ENCODE results near the gene NSRP1. TPM values are rescaled to one million over a fixed set of nuclear protein-coding genes. Genes with fewer than 3 reads are reported as not detected.

Gene NSRP1
- polyA plus RNA-seq, 1 donor (not counting 4 experiments of a cell fraction or from before 2014, with no cell fraction given): 12.7 TPM

DNA sequence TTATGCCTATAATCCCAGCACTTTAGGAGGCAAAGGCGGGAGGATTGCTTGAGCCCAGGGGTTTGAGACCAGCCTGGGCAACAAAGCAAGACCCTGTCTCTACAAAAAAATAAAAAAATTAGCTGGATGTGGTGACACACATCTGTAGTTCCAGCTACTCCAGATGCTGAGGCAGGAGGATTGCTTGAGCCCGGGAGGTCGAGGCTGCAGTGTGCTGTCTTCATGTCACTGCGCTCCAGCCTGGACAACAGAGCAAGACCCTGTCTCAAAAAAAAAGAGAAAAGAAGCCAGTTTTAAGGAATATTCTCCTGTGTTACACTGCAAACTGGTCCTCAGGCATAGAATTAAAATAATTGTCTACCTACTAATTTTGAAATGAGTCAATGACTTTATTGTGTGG, 47.9 kb downstream of the NSRP1 start:
- Histone ChIP-seq H3K27me3 (ENCODE audit: control insufficient read depth, extremely low read depth, insufficient read depth, low read length) (no peaks in the 10 kb centered on the region), H2AFZ (ENCODE audit: control insufficient read depth, low read length) (no peak overlapping the region), H3K9ac (ENCODE audit: control insufficient read depth, extremely low read depth, insufficient read depth, low read length) (no peak overlapping the region), H3K36me3 (ENCODE audit: control insufficient read depth in 2 of 2, extremely low read depth in 1 of 2, insufficient read depth in 2 of 2, low read length in 2 of 2) (peaks cover 0 to 4% of the 10 kb centered on the region in 2 experiments), H3K4me2 (ENCODE audit: control insufficient read depth, extremely low read depth, insufficient read depth, low read depth, low read length) (no peak overlapping the region), H3K9me3 (ENCODE audit: control insufficient read depth, low read depth, low read length) (no peaks in the 10 kb centered on the region), H3K4me1 (ENCODE audit: control insufficient read depth, extremely low read depth, insufficient read depth, low read length) (no peaks in the 10 kb centered on the region), H3K79me2 (ENCODE audit: control insufficient read depth, insufficient read depth, low read length) (peaks cover 30% of the 10 kb centered on the region), H3K9me1 (ENCODE audit: control insufficient read depth, extremely low read depth, insufficient read depth, low read length) (no peaks in the 10 kb centered on the region), H4K20me1 (ENCODE audit: control insufficient read depth, extremely low read depth, insufficient read depth, low read length) (no peaks in the 10 kb centered on the region), H3K4me3 (ENCODE audit: control insufficient read depth in 2 of 3, extremely low read depth in 1 of 3, insufficient read depth in 2 of 3, low read depth in 1 of 3, low read length in 3 of 3) (no peak overlapping the region), H3K27ac (ENCODE audit: control insufficient read depth, insufficient read depth, low read length) (no peak overlapping the region)
- dilution Hi-C loops (cut with MboI; ENCODE audit: extremely low pct_ligation_motif_present, low sequenced_read_pairs): no loop called here
- TF ChIP-seq, protein P1, sequence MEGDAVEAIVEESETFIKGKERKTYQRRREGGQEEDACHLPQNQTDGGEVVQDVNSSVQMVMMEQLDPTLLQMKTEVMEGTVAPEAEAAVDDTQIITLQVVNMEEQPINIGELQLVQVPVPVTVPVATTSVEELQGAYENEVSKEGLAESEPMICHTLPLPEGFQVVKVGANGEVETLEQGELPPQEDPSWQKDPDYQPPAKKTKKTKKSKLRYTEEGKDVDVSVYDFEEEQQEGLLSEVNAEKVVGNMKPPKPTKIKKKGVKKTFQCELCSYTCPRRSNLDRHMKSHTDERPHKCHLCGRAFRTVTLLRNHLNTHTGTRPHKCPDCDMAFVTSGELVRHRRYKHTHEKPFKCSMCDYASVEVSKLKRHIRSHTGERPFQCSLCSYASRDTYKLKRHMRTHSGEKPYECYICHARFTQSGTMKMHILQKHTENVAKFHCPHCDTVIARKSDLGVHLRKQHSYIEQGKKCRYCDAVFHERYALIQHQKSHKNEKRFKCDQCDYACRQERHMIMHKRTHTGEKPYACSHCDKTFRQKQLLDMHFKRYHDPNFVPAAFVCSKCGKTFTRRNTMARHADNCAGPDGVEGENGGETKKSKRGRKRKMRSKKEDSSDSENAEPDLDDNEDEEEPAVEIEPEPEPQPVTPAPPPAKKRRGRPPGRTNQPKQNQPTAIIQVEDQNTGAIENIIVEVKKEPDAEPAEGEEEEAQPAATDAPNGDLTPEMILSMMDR (optimal IDR thresholded peaks at IDR 0.05 in 1 of 3, IDR thresholded peaks at IDR 0.05 in 1 of 3, conservative IDR thresholded peaks at IDR 0.05 in 1 of 3; ENCODE audit: extremely low read depth in 1 of 3, insufficient read depth in 2 of 3, low read length in 3 of 3): no peak
- TF ChIP-seq EZH2 (IDR thresholded peaks at IDR 0.05; ENCODE audit: low read length): no peak
- FAIRE-seq: no peak
- DNase-seq (ENCODE audit: low read depth, low spot score): no peak

DNA sequence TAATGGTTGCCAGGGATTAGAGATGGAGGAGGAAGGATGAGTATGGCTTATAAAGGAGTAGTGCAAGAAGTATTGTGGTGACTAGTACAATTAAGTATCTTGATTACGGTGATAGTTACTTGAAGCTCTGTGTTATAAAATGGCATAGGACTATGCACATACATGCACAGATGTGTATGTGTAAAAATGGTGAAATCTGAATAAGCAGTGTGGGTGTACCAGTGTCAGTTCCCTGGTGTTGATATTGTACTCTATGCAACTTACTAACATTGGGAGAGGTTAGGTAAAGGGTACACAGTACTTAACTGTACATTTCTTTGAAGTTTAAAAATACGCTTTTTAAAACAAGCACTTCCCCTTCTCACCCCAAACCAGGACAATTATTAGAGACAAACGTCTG, 48.5 kb downstream of the NSRP1 start:
- dilution Hi-C loops (cut with MboI; ENCODE audit: extremely low pct_ligation_motif_present, low sequenced_read_pairs): no loop called here
- H3K4me2 ChIP-seq (ENCODE audit: control insufficient read depth, extremely low read depth, insufficient read depth, low read depth, low read length): no peak overlapping the region
- peaks cover 0 to 4% of the 10 kb centered on the region in 2 experiments for H3K36me3 ChIP-seq (ENCODE audit: control insufficient read depth in 2 of 2, extremely low read depth in 1 of 2, insufficient read depth in 2 of 2, low read length in 2 of 2)
- H3K9me1 ChIP-seq (ENCODE audit: control insufficient read depth, extremely low read depth, insufficient read depth, low read length): no peaks in the 10 kb centered on the region
- H3K27ac ChIP-seq (ENCODE audit: control insufficient read depth, insufficient read depth, low read length): no peak overlapping the region
- peaks cover 24% of the 10 kb centered on the region for H3K79me2 ChIP-seq (ENCODE audit: control insufficient read depth, insufficient read depth, low read length)
- DNase-seq (ENCODE audit: low read depth, low spot score): no peak
- H3K27me3 ChIP-seq (ENCODE audit: control insufficient read depth, extremely low read depth, insufficient read depth, low read length): no peaks in the 10 kb centered on the region
- H4K20me1 ChIP-seq (ENCODE audit: control insufficient read depth, extremely low read depth, insufficient read depth, low read length): no peaks in the 10 kb centered on the region
- peaks cover 3% of the 10 kb centered on the region for H3K4me1 ChIP-seq (ENCODE audit: control insufficient read depth, extremely low read depth, insufficient read depth, low read length)
- TF ChIP-seq, protein P1 (optimal IDR thresholded peaks at IDR 0.05 in 1 of 3, IDR thresholded peaks at IDR 0.05 in 1 of 3, conservative IDR thresholded peaks at IDR 0.05 in 1 of 3; ENCODE audit: extremely low read depth in 1 of 3, insufficient read depth in 2 of 3, low read length in 3 of 3): no peak
- TF ChIP-seq EZH2 (IDR thresholded peaks at IDR 0.05; ENCODE audit: low read length): no peak
- H3K9me3 ChIP-seq (ENCODE audit: control insufficient read depth, low read depth, low read length): no peaks in the 10 kb centered on the region
- no peak overlapping the region for H3K4me3 ChIP-seq (ENCODE audit: control insufficient read depth in 2 of 3, extremely low read depth in 1 of 3, insufficient read depth in 2 of 3, low read depth in 1 of 3, low read length in 3 of 3)
- H3K9ac ChIP-seq (ENCODE audit: control insufficient read depth, extremely low read depth, insufficient read depth, low read length): no peak overlapping the region
- FAIRE-seq: no peak
- H2AFZ ChIP-seq (ENCODE audit: control insufficient read depth, low read length): no peak overlapping the region

Measured in keratinocyte (primary cell).